HG03442 (cell line): ENCODE data around the gene SH3RF3.

Experiments
- ATAC-seq: cut with Tn5 transposase; IDR thresholded peaks from one replicate; pipeline ENCODE4 v1.9.1; 2021; ENCODE audit warnings: mild to moderate bottlenecking, moderate library complexity; ENCODE audit not compliant: unreplicated experiment

The SH3RF3 gene

DNA sequence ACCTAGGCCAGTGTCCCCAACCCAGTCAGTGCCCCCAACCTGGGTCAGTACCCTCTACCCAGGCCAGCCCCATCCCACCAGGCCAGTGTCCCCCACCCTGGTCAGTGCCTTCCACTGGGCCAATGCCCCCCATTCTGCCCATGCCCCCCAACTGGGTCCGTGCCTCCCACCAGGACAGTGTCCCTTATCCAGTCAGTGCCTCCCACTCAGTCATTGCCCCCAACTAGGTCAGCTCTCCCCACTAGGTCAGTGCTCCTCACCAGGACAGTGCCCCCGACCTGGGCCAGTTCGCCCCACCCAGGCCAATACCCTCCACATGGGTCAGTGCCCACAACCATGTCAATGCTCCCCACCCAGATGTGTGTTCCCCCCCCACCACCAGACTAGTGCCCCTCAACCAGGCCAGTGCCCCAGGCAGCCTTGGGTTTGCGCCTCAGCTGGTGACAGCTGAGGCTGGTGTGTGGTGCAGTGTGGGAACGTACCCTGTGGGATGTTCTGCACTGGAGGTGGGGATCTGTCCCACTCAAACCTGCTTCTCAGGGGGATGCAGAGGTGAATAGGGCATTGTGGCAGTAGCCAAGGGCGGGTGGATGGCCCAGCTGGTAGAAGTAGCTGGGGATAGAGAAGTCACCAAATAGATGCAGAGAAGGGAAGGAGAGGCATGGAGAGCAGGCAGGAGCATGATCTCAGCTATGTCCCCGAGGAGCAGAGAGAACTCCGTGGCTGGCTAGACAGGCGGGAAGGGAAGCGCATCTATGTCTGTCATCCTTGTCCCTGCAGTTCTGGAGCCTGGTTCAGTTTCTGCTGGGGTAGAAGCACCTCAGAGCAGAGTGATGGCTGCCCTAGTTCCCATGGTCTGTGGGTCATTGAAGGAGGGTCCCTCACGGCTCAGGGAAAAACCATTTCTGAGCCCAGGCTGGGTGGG lies 168.8 kb downstream of the SH3RF3 start:
- ATAC-seq, result no peak

DNA sequence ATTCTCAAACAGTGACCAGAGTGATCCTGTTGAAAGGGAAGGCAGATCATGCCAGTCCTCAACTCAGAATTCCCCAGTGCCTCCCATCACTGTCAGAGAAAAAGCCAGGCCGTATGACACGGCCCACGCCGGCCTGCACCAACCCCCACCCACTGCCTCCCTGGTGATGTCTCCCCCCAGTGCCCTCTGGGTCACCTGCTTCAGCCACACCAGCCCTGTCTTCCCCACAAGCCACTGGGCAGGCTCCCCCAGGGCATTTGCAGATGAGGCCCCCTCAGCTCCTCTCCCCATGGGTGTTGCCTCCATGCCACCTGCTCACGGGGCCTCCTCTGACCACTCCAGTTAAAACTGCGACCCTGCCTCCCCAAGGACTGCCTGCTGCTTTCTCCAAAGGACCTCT lies 169.8 kb downstream of the SH3RF3 start:
- no peak for ATAC-seq

DNA sequence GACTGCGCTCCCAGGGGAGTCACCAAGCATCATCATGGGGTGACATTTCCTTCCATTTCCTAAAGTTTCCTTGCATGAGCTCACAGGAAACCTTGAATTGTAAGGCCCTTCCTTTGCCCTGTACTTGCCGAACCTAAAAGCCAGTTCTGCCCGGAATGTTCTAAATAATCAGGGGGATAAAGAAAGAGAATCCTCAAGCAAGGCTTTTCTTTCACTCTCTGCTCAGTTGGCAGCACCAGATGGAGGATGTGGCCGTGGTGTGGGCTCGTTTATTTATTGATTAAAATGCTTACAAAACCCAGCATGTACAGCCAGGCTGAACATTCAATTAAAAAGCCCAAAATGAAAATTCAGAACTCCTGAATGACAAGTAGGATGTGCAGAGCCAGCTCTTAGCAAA lies 170.5 kb downstream of the SH3RF3 start:
- no peak for ATAC-seq

DNA sequence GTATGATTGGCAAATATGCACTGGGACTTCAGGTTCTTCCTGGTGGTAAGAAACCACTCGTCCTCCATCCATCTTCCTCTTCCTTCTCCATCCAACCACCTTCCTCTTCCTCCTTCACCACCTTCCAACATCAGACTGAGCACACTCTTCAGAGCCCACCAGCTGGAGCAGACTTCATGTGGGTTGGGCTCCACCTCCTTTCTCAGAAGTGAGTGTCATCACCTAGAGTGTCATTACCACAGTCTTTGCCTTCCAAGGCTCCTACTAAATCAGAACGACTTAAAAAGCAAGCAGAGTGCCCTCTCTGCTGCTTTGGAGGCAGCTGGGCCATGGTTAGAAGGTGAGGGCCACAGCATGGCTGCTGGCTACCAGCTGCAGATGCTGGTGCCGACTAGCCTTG lies 171.6 kb downstream of the SH3RF3 start:
- no peak for ATAC-seq

DNA sequence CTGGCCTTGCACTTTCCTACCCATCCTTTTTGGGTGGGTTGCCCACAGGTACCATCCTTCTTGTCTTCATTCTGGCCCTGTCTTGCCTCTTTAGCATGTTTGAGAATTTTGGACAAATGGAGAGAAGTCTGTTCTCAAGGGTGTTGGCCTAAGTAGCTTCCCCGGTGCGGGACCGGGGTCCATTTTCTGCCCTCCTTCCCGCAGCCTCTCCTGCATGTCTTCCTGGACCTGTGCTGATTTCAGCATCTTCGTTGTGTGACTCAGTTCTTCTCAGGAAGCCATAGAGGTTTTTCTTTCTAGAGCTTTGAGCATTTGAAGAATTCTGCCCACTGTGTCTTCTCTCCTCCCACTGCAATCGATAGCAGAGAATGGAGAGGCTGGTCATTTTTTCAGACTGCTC lies 172.7 kb downstream of the SH3RF3 start:
- ATAC-seq, result no peak

DNA sequence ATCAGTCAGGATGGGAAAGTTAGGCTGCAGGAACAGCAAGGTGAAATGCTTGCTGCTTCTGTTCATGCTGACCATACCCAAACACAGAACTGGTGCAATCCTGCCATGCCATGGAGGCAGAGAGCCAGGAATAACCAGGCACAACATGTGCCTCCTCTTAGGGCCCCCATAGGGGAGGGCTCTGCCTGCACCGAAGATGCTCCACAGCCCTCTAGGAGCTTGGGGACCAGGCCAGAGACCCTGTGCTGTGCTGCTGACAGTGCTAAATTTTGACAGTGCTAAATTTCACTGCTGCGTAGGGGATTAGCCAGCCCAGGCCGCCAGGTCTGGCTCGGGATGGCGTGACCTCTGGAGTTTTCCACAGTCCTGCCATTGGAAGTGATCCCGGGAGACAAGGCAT lies 173.3 kb downstream of the SH3RF3 start:
- ATAC-seq, result no peak

DNA sequence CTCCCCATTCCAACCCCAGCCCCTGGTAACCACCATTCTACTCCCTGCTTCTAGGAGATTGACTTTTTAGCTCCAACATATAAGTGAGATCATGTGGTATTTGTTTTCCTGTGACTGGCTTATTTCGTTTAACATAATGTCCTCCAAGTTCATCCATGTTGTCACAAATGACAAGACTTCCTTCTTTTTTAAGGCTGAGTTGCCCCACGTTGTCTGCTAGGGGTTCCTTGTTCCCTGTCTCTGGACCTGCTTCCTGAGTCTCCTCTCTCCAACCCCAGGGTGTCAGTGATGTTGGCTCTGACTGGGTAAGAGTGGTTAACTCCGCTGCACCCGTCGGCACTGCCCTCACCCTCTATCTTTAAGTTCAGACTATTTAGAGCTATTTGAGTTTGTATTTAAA lies 175.2 kb downstream of the SH3RF3 start:
- ATAC-seq, result no peak

DNA sequence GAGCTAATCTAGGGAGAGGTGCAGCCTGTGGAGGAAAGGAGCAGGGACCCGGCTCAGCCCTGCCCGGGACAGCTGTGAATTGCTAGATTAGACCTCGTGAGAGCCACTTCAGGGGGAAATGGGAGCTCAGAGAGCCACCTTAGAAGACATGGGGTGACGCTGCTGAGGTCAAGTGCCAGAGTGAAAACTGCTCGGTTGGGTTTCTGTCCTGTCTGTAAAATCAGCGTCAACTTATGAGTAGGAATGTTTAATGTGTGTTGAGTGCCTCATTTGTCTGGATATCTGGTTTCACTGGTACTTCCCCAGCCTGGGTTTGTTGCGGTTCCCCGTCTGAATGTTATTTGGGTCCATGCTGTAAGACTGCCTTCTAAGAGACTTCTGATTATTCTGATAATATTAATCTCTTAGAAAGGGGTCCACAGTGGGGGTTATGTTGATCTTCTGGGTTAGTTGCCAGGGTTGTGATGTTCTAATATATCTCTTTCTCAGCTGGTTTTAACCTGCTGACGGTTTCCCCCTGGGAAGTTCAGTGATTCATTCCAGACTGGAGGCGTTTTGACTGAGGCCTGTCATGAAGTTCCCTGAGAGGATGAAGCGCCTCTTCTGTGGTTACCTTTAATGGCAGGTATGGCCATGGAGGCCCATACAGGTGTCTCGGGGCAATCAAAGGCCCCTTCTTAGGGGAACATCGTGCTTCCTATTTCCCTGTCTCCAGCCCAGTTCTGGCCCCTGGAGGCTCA lies 175.9 kb downstream of the SH3RF3 start:
- ATAC-seq, result no peak

DNA sequence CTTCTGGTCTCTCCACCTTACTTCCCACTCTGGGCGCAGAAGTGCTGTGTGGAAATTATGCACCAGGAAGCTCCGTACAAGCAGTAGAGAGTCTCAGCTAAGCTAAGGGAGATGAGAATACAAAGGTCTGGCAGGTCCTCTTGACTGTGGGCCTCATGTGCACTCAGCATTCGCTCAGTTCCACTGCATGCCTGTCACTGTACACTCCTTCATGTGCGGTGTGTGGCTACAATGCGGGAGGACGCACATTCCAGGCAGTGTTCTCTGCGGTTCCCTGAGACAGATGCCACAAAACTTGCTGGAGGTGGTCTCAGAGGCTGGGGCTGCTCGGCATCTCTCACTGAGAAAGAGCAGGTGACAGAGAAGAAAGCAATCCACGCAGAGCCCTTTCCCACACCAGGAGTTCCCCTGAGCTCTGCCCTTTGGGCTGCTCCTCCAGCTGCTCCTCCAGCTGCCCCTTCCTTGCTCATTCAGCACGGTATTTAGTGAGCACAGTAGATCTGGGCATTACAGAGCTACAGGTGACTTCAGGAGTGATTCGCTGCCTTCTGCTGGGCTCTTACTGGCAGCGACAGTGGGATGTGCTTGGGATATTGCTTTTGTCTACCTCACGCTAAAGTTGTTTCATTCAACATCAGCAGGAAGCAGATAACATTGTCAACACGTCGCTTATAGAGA lies 176.6 kb downstream of the SH3RF3 start:
- no peak for ATAC-seq

DNA sequence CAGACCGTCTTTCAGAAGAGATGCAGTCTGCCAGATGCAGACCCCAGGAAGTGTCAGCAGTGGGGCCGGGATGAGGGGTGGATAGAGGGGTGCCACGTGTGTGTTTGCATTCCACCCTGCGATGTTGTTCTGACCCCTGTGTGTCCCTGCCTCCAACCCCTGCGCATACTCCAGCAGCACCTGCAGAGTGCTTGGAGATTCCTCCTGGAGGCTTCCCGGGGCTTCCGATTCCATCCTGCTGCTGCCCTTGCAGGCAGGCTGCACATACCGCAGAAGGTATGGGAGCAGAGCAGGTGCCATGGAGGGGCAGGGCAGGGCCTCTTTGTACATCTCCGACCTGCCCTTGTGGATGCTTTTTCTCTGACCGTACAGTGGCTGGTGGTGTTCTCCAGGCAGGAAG lies 177.2 kb downstream of the SH3RF3 start:
- no peak for ATAC-seq

DNA sequence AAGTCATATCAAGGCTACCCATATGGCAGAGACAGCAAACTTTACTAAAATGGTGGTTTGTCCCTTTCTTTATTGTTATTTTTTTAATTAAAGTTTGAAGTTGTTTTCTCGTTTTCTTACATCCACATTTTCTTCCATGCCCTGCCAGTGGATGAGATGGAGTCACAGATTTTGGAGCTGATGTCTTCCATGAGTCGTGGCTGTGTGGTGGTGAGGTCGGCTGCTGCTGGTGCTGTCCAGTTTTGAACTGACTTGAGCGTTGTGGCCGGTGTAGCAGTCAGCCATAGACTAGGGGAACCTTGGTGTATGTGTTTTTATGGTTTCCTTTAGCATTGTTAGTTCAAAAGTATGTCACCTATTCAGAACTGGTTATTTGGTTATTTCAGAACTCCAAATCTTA lies 182.8 kb downstream of the SH3RF3 start:
- ATAC-seq, result no peak

DNA sequence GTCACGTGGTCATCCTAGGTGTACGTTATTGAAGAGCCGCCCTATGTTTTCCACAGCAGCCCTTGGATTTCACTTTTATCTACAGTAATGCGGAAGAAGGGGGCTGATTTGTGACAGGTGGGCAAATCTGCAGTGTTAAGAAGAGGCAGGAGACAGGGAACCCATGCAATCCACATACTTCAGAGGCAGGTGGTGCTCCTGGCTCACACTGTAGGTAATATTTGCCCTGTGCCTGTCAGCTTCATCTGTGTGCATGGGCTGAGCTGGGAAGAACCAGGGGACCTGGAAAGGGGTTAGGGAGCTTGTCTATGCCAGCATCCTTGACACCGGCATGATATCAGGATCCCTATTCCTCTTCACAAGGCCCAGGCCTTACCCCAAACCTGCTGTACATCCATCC lies 183.9 kb downstream of the SH3RF3 start:
- no peak for ATAC-seq

DNA sequence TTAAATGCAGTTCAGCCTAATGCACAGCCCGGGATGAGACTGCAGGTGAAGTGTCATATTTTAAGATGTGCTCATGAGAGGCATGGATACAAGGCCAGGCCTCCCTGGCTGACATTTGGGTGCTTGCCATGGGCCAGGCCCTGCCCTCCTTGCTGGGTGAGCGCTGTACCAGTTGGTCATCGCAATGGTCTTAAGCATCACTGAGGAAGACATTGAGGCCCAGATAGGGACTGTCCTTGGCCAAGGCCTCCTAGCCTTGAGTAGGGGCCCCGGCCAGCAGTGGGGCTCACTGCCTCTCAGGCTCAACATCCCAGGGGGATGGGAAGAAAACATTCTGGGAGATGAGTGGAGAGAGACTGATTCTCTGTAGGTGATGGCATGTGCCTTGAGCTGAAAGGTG lies 184.3 kb downstream of the SH3RF3 start:
- no peak for ATAC-seq

DNA sequence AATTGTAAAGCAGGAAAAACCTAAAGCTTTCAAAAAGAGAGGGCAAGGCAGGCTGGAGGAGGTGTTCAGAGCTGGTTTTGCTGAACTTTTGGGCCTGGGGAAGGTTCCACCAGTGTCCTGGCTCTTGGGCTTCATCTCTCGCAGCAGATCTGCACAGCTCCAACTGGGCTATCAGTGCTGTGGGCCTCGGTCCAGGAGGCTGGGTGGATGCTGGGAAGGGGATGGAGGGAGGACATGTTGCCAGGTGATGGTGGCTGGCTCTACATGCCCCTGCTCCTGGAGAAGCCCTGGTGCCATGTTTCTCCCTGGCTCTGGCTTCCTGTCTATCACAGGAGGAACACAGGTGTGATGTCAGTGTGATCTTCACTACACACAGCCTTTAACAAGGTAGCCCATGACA lies 187.1 kb downstream of the SH3RF3 start:
- ATAC-seq, result no peak

DNA sequence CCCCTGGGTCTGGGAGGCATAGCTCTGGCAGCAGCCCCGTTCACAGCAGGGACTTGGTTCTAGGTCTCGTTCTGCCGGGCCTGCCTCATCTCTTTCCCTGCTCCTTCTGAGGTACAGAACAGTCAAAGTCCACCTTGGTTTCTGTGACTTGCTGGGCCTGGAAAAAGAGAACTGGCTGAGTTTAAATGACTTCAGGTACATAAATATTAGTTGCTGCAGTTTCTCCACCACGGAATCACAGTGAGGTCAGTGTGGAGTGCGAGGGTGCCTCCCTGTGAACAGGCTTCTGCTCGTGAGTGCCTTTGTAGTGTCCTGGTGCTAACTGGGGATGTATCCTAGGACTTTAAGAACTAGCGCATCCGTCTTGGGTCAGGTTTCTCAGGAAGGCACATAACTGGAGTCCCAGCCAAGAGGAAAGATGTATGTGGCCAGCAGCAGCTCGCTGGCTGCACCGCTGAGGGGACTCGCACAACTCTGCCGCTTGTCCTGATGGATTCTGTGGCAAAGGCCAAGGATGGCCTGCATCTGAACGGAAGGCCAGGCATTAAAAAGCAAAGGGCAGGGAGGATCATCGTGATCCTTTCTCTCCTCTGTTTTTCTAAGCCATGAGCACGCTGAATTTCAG lies 188.6 kb downstream of the SH3RF3 start:
- ATAC-seq, result no peak

DNA sequence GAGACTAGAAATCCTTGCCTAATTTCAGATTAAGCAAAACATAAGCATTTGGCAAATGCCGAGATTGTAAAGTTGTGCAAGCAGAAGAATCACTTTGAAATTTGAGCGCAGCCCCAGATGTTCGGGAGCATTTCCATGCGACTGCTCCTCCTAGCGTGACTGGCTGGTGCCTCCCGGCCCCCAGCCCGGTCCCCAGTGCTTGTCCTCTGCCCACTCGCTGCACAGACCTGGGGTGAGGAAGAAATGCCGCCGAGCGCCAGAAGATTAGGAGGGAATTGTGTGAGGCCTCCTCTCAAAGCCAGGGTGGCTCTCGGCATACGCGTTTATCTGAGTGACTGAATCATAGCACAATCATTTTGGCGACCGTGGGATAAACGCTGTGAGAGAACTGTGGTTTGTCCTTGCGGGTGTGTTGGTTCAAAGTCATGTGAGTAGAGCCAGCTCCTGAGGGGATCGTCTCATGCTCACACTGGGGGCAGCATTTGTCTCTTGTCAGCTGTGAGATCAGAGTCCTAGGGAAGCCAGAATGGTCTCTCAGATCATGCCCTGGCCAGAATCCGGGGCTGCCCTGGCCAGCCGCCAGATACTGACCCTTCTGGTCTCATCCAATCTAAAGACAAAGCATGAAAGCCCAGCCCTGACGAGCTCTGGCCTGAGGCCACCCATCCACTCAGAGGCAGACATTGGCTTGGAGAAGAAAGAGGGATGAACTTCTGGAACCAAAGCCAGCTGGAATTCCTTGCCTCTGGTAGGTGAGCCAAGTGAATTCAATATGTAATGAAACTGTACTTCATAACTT lies 189.3 kb downstream of the SH3RF3 start:
- ATAC-seq, result no peak

DNA sequence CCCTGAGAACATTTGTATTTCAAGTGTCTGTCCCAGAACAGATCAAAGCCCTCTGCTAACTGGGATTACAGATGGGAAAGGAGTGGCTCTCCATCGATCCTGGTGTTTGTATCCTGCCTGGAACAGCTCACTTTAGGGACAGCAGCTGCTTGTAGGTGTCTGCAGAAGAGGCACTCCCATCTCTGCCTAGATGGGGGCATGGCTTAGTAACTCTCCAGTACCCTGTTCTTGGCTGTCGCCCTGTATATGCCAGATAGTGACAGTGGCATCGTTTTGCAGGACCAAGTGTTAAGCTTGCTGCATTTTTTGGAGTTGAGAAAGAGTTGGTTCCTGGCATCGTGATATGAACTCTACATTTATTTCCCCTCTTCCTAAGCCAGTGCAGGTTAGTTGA lies 189.9 kb downstream of the SH3RF3 start:
- no peak for ATAC-seq

DNA sequence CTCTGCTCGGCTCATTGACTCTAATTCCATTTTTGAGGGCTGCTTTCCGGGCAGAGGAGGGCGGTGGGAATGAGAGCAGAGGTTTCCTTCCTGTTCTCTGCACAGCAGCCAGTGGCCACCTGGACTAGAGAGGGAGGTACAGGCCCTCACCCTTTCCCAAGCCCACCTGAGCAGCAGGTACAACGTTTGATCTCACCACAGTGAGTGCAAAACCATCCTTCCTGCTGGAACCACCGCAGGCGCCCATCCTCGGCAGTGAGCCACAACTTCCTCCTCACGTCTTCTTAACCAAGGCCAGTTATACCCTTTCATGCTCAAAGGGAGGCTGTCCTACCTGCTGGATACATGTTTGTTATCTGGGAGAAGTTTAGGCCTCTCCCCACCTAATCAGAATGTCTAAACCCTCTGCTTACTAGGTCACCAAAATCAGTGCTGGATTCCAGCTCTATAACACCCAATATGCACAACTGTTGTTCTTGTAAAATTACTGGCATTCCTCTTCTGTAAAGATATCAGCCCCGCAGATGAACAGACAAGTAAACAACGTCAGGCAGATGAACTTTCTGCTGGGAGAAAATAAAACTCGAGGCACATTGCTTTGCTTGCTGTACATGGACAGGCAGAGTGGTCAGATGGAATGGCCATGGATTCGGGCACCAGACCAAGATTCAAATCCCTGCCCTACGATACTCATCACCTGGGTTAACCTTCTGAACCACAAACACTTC lies 191.4 kb downstream of the SH3RF3 start:
- no peak for ATAC-seq

DNA sequence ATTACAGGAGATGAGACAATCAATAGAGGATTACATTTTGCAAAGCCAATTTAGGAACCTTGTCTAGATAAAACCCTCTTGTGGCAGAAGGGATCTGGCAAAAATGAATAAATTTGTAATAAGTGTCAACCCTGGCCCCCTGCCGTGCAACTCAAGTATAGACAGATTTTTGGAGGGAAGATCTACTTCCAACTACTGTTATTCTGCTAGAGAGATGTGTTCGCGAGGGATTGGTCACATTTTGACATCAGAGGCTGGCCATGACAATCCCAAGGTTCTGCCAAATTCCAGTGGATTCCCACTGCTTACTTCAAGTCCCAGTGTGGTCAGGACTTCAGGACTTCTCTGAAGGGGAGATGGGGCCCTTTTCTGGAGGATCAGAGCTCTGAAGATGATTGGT lies 192.6 kb downstream of the SH3RF3 start:
- no peak for ATAC-seq

DNA sequence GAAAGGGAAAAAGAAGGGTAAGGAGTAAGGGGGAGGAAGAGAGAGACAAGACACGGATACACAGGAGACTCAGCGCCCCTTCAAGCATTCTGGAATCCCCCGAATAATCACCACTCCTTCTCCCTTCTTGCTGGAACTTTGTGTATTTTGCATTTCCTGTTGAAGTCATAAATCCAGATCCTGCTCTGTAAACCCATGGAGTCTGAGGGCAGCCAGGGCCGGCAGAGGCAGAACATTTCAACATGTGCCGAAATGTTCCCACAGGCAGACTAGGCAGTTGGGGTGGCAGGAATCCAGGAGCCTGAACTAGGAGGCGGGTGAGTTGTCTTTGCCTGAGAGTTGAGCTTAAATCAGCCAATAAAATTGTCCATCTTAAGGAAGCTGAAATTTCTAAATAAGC lies 193.1 kb downstream of the SH3RF3 start:
- no peak for ATAC-seq
